Lung (tissue), 12 donors: ENCODE data around the gene LINS1. TPM values are rescaled to one million over a fixed set of nuclear protein-coding genes. Genes with fewer than 3 reads are reported as not detected.
A peak's percentile ranks its signal among the peaks of the same experiment; 100 is the strongest.

Experiments
- ATAC-seq: fragments of 200-7000 bp; cut with Tn5 transposase; one replicate; pipeline ENCODE4 v1.9.1; 2020; ENCODE audit warnings: moderate number of reproducible peaks; ENCODE audit not compliant: insufficient read depth, low FRiP score
- DNase-seq, 3 donors: peaks; one replicate each; pipeline ENCODE4 v3.0.0-alpha.2; 2013 to 2017
- H3K27ac ChIP-seq, 2 donors: one replicate each; pipeline ENCODE4 v1.5.1; 2013; ENCODE audit warnings: mild to moderate bottlenecking in 2 of 2, moderate library complexity in 2 of 2, control low read depth in 1 of 2, inconsistent platforms in 1 of 2, low read depth in 1 of 2, low read length in 1 of 2
- H3K27me3 ChIP-seq, 3 donors: one replicate each; pipeline ENCODE4 v1.5.1; 2013; ENCODE audit warnings: low read length in 2 of 3; ENCODE audit not compliant: control insufficient read depth in 3 of 3, insufficient read depth in 3 of 3
- H3K36me3 ChIP-seq, 4 donors: one replicate each; pipeline ENCODE4 v1.5.1; 2013; ENCODE audit warnings: low read length in 4 of 4, mild to moderate bottlenecking in 1 of 4, moderate library complexity in 1 of 4; ENCODE audit not compliant: control insufficient read depth in 4 of 4, insufficient read depth in 4 of 4
- H3K4me1 ChIP-seq, 5 donors: one replicate each; pipeline ENCODE4 v1.5.1; 2013; ENCODE audit warnings: low read length in 5 of 5, mild to moderate bottlenecking in 2 of 5, moderate library complexity in 1 of 5; ENCODE audit not compliant: control insufficient read depth in 5 of 5, insufficient read depth in 5 of 5
- H3K4me3 ChIP-seq: one replicate; pipeline ENCODE4 v1.5.1; 2013; ENCODE audit warnings: mild to moderate bottlenecking, control low read depth, moderate library complexity
- H3K9ac ChIP-seq, 2 donors: one replicate each; pipeline ENCODE4 v1.5.1; 2013; ENCODE audit warnings: low read length in 2 of 2, control low read depth in 1 of 2; ENCODE audit not compliant: insufficient read depth in 1 of 2
- H3K9me3 ChIP-seq, 4 donors: one replicate each; pipeline ENCODE4 v1.5.1; 2013; ENCODE audit warnings: low read length in 3 of 4, mild to moderate bottlenecking in 1 of 4, moderate library complexity in 1 of 4; ENCODE audit not compliant: control insufficient read depth in 4 of 4, insufficient read depth in 3 of 4
- WGBS, 2 donors: extraction: QIAGEN DNeasy Blood & Tissue Kit; methylation state at CpG; one replicate each; pipeline ENCODE4 v1.1.7; 2013; 5-methylcytosine and 5-hydroxymethylcytosine counted together
- polyA plus RNA-seq, 2 donors: library from polyadenylated mRNA; stranded (reverse); fragments of 200-250 nt; gene quantifications; one replicate each; pipeline ENCODE4 v1.2.1, GENCODE V29; 2013
- total RNA-seq, 2 donors: library from RNA; depleted of rRNA in 1 of 2; stranded (reverse); fragments of >200 nt in 1 of 2; gene quantifications; one replicate each; pipeline ENCODE4 v1.2.1, GENCODE V29; 2014 to 2021
- TF ChIP-seq, protein P1 (sequence below): IDR thresholded peaks from 2 replicates; pipeline ENCODE4 v1.5.1; 2012; ENCODE audit warnings: mild to moderate bottlenecking; ENCODE audit errors: control extremely low read depth, extremely low read depth
- donor health status: control.
- donor health status: control.
- donor health status: Bipolar disorder and iron deficiency.
- donor health status: healthy.
- donor health status: DM: yes; HTN: yes; CAD: no.

Gene LINS1
- total and polyA plus RNA-seq, 4 donors, result 8.0 to 24.1 (median 11.9) TPM

DNA sequence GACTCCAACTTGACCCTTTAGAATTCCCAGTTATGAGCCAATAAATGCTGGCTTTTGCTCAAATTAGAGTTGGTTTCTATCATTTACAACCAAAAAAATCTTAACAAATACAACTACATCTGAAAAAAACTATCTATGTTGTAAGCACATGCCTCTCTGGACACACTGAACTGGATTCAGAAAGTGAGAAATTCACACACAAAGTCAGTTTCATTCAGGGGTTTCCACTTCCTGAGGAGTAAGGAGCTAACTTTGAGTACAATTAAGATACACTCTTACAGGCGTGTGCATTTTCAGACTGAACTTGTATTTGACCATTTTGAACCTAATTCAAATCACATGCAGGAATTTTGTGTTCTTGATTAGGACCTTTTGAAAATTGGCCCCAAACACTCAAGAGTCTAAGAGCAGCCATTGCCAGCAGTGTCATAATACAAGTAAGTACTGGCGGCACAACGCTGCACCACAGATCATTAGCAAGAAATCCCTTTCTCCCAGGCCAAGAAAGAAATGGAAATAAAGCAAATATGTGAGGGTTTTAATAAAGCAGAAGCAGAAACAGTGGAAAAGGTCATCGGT is 31.2 kb downstream of the LINS1 start:
- no peaks in the 10 kb centered on the region for H3K9me3 ChIP-seq
- peaks cover 4 to 16% (median 10%) of the 10 kb centered on the region in 4 donors for H3K36me3 ChIP-seq
- 87 to 90% methylated on average over 4 of the region's 4 CpGs for WGBS, 2 donors
- ATAC-seq (no peak), DNase-seq (peak; percentile 23 to 84 (median 81))
- TF ChIP-seq, protein P1, sequence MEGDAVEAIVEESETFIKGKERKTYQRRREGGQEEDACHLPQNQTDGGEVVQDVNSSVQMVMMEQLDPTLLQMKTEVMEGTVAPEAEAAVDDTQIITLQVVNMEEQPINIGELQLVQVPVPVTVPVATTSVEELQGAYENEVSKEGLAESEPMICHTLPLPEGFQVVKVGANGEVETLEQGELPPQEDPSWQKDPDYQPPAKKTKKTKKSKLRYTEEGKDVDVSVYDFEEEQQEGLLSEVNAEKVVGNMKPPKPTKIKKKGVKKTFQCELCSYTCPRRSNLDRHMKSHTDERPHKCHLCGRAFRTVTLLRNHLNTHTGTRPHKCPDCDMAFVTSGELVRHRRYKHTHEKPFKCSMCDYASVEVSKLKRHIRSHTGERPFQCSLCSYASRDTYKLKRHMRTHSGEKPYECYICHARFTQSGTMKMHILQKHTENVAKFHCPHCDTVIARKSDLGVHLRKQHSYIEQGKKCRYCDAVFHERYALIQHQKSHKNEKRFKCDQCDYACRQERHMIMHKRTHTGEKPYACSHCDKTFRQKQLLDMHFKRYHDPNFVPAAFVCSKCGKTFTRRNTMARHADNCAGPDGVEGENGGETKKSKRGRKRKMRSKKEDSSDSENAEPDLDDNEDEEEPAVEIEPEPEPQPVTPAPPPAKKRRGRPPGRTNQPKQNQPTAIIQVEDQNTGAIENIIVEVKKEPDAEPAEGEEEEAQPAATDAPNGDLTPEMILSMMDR, result no peak
- H3K27ac ChIP-seq, result no peak overlapping the region
- no peak overlapping the region for H3K9ac ChIP-seq
- peaks cover 0 to 19% (median 7%) of the 10 kb centered on the region in 5 donors for H3K4me1 ChIP-seq
- H3K4me3 ChIP-seq, result no peak overlapping the region
- no peaks in the 10 kb centered on the region for H3K27me3 ChIP-seq

DNA sequence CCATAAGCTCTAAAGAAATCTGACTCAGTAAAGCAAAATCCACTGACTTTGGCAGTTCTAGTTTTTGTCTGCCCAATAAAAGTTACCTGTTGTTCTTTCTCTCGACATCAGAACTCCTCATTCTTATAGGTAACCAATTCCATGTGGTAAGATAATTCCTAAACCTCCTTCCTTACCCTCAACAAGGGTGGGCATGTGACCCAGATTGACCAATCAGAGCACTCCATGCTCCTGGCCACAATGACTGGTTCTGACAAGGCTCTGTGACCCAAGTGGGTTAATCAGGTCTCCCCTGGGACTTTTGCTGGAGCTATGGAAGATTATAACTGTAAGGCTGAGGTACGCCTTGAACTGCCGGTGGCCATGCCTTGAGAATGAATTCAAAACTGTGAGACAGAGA is 31.7 kb downstream of the LINS1 start:
- DNase-seq (no peak), ATAC-seq (no peak)
- Histone ChIP-seq H3K27ac (no peak overlapping the region), H3K9me3 (no peaks in the 10 kb centered on the region), H3K36me3 (peaks cover 4 to 16% (median 10%) of the 10 kb centered on the region in 4 donors), H3K27me3 (no peaks in the 10 kb centered on the region), H3K4me1 (peaks cover 0 to 19% (median 7%) of the 10 kb centered on the region in 5 donors), H3K9ac (no peak overlapping the region), H3K4me3 (no peak overlapping the region)
- WGBS, 2 donors, result 96 to 97% methylated on average over 3 of the region's 3 CpGs
- TF ChIP-seq, protein P1, result no peak

DNA sequence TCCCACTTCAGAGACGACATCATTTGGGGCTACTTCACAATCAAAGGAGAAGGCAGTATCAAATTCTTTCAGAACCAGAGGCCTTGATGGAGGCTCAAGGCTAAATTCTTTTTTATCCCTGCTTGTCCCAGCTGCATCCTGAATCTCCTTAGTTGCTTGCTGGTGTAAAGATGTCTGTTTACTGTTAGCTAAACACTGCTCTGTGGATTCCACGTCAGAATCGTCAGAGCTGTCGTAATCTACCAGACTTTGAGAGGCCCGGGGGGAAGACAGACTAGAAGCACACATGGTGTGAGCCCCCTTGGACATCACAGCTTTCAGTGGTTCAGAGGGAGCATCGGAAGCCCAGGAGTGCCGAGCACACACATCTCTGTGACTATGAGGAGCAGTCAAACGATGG is 32.6 kb downstream of the LINS1 start:
- WGBS, 2 donors, result 76 to 79% methylated on average over 8 of the region's 8 CpGs
- peaks cover 4 to 16% (median 10%) of the 10 kb centered on the region in 4 donors for H3K36me3 ChIP-seq

More for the DNA sequence above, 32.6 kb downstream of the LINS1 start:
- DNase-seq, result peak in 1 of 3 donors; percentile 10
- no peak overlapping the region for H3K4me3 ChIP-seq
- no peak for ATAC-seq
- TF ChIP-seq, protein P1, result no peak
- no peak overlapping the region for H3K9ac ChIP-seq
- no peak overlapping the region for H3K27ac ChIP-seq
- H3K27me3 ChIP-seq, result no peaks in the 10 kb centered on the region
- peaks cover 0 to 19% (median 7%) of the 10 kb centered on the region in 5 donors for H3K4me1 ChIP-seq
- H3K9me3 ChIP-seq, result no peaks in the 10 kb centered on the region
